Neural progenitor cell (in vitro differentiated cells): ENCODE results near the gene HELB.

Source experiments
- EZH2 ChIP-seq: fragments of 200-600 bp; sonication (generic); IDR thresholded peaks from 2 replicates; pipeline ENCODE4 v1.6.1; 2017; ENCODE audit warnings: antibody characterized with exemption, mild to moderate bottlenecking, moderate library complexity
- EZH2phosphoT487 ChIP-seq: fragments of 200-600 bp; sonication (generic); IDR thresholded peaks from 2 replicates; pipeline ENCODE4 v1.6.1; 2017; ENCODE audit warnings: antibody characterized with exemption
- TF ChIP-seq, protein P1 (sequence below): fragments of 200-600 bp; sonication (generic); IDR thresholded peaks from 2 replicates; pipeline ENCODE4 v1.5.1; 2017; ENCODE audit warnings: antibody characterized with exemption, mild to moderate bottlenecking

GRCh38 chr12:66297080-66297479 lies 5.2 kb upstream of the HELB start:
- TF ChIP-seq EZH2 (no peak), EZH2phosphoT487 (no peak)
- TF ChIP-seq, protein P1, sequence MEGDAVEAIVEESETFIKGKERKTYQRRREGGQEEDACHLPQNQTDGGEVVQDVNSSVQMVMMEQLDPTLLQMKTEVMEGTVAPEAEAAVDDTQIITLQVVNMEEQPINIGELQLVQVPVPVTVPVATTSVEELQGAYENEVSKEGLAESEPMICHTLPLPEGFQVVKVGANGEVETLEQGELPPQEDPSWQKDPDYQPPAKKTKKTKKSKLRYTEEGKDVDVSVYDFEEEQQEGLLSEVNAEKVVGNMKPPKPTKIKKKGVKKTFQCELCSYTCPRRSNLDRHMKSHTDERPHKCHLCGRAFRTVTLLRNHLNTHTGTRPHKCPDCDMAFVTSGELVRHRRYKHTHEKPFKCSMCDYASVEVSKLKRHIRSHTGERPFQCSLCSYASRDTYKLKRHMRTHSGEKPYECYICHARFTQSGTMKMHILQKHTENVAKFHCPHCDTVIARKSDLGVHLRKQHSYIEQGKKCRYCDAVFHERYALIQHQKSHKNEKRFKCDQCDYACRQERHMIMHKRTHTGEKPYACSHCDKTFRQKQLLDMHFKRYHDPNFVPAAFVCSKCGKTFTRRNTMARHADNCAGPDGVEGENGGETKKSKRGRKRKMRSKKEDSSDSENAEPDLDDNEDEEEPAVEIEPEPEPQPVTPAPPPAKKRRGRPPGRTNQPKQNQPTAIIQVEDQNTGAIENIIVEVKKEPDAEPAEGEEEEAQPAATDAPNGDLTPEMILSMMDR = no peak
